B cell (primary cell): ENCODE data around the gene SPATA12. TPM values are rescaled to one million over a fixed set of nuclear protein-coding genes. Genes with fewer than 3 reads are reported as not detected.

Experiments
- ATAC-seq: fragments of 200-7000 bp; cut with Tn5 transposase; one replicate; pipeline ENCODE4 v1.10.0; 2021; ENCODE audit warnings: low read depth, mild to moderate bottlenecking, moderate number of reproducible peaks, moderate library complexity
- CTCF ChIA-PET: fragments of 350-600 bp; sonication (Branson Sonifier 250); formaldehyde crosslinking; loops from one replicate; lab custom pipeline; 2021; ENCODE audit warnings: antibody characterized with exemption, inconsistent platforms; lab: Charles Lee
- POLR2A ChIA-PET: fragments of 350-600 bp; sonication (Branson Sonifier 250); formaldehyde crosslinking; loops from one replicate; lab custom pipeline; 2021; ENCODE audit warnings: antibody characterized with exemption; lab: Charles Lee
- DNase-seq: peaks from one replicate; pipeline ENCODE4 v3.0.0; 2013
- H2AFZ ChIP-seq: 2 replicates; pipeline ENCODE4 v1.6.1; 2012; ENCODE audit warnings: mild to moderate bottlenecking, low read depth, low read length; ENCODE audit not compliant: insufficient read depth, poor library complexity, severe bottlenecking
- H3K27ac ChIP-seq, 2 donors: 1 replicate in 1 of 2; 2 replicates in 1 of 2; pipeline ENCODE4 v1.5.1; 2012 to 2013; ENCODE audit warnings: low read length in 2 of 2, mild to moderate bottlenecking in 2 of 2, moderate library complexity in 1 of 2
- H3K27me3 ChIP-seq, 4 experiments: fragments of 200-600 bp in 1 of 4; sonication (generic) in 1 of 4; replicated peaks in 1 of 4; 1 replicate in 2 of 4; 2 replicates in 2 of 4; pipeline versions ENCODE4 v1.6.1 to v1.7.0; 2013 to 2016; ENCODE audit warnings: low read length in 3 of 4, mild to moderate bottlenecking in 2 of 4, mixed read lengths in 1 of 4, moderate library complexity in 1 of 4; ENCODE audit not compliant: insufficient read depth in 4 of 4, control insufficient read depth in 3 of 4; ENCODE audit errors: control extremely low read depth in 1 of 4
- H3K36me3 ChIP-seq, 2 experiments: replicated peaks in 1 of 2; 1 replicate in 1 of 2; 2 replicates in 1 of 2; pipeline versions ENCODE4 v1.6.1 to v1.7.1; 2013; ENCODE audit warnings: low read length in 1 of 2; ENCODE audit not compliant: insufficient read depth in 2 of 2, control insufficient read depth in 1 of 2; ENCODE audit errors: control extremely low read depth in 1 of 2, extremely low read depth in 1 of 2
- H3K4me1 ChIP-seq, 2 donors: fragments of 200-600 bp in 1 of 2; sonication (generic) in 1 of 2; 1 replicate in 1 of 2; 2 replicates in 1 of 2; pipeline versions ENCODE4 v1.5.1 to v1.6.1; 2013 to 2017; ENCODE audit warnings: low read length in 2 of 2; ENCODE audit not compliant: control insufficient read depth in 2 of 2, insufficient read depth in 2 of 2
- H3K4me2 ChIP-seq: replicated peaks from 2 replicates; pipeline ENCODE3; 2012; ENCODE audit warnings: mild to moderate bottlenecking, low read depth, low read length; ENCODE audit not compliant: poor library complexity, severe bottlenecking
- H3K4me3 ChIP-seq, 5 experiments: fragments of 200-600 bp in 1 of 5; sonication (generic) in 1 of 5; 1 replicate in 3 of 5; 2 replicates in 2 of 5; pipeline versions ENCODE4 v1.5.1 to v1.7.0; 2011 to 2016; ENCODE audit warnings: low read length in 4 of 5, mild to moderate bottlenecking in 4 of 5, low read depth in 2 of 5, control low read depth in 1 of 5, moderate library complexity in 1 of 5; ENCODE audit not compliant: insufficient read depth in 1 of 5; ENCODE audit errors: control extremely low read depth in 1 of 5, extremely low read depth in 1 of 5
- H3K79me2 ChIP-seq: fragments of 200-600 bp; sonication (generic); one replicate; pipeline ENCODE4 v1.6.0; 2016; ENCODE audit warnings: low read length; ENCODE audit not compliant: control insufficient read depth, insufficient read depth
- H3K9ac ChIP-seq: fragments of 200-600 bp; sonication (generic); 2 replicates; pipeline ENCODE4 v1.6.1; 2017; ENCODE audit warnings: mild to moderate bottlenecking, low read length, moderate library complexity
- H3K9me3 ChIP-seq, 3 donors: one replicate each; pipeline versions ENCODE4 v1.6.1 to v1.7.1; 2013; ENCODE audit warnings: low read length in 2 of 3; ENCODE audit not compliant: control insufficient read depth in 2 of 3, insufficient read depth in 1 of 3; ENCODE audit errors: control extremely low read depth in 1 of 3
- H4K20me1 ChIP-seq: 2 replicates; pipeline ENCODE4 v1.6.0; 2012; ENCODE audit warnings: mild to moderate bottlenecking, low read length; ENCODE audit not compliant: insufficient read depth, control insufficient read depth, poor library complexity, severe bottlenecking
- H3K27ac Mint-ChIP-seq: one replicate; pipeline ENCODE4 v1.8.0; 2021; ENCODE audit warnings: mixed read lengths
- H3K27me3 Mint-ChIP-seq: one replicate; pipeline ENCODE4 v1.8.0; 2021; ENCODE audit warnings: mixed read lengths
- H3K4me1 Mint-ChIP-seq: one replicate; pipeline ENCODE4 v1.8.0; 2021; ENCODE audit warnings: mixed read lengths
- H3K4me3 Mint-ChIP-seq: one replicate; pipeline ENCODE4 v1.8.0; 2021; ENCODE audit warnings: mixed read lengths
- H3K9me3 Mint-ChIP-seq: one replicate; pipeline ENCODE4 v1.8.0; 2022; ENCODE audit warnings: mixed read lengths; ENCODE audit not compliant: insufficient read depth
- EZH2 ChIP-seq: IDR thresholded peaks from 2 replicates; pipeline ENCODE4 v1.6.1; 2012; ENCODE audit warnings: borderline replicate concordance, low read depth, mild to moderate bottlenecking, moderate library complexity, low read length; ENCODE audit not compliant: insufficient read depth, poor library complexity, severe bottlenecking
- WGBS: methylation state at CpG from one replicate; pipeline ENCODE4 v1.1.5; 2013; ENCODE audit warnings: missing lambda C conversion rate; ENCODE audit not compliant: insufficient coverage; 5-methylcytosine and 5-hydroxymethylcytosine counted together
- intact Hi-C: fragments of 100-400 bp; cut with micrococcal nuclease; formaldehyde crosslinking; loops from one replicate; pipeline ENCODE4 v1.10.0; 2022
- polyA plus RNA-seq: library from polyadenylated mRNA; depleted of rRNA; stranded (reverse); fragments of >200 nt; gene quantifications from 2 replicates; pipeline ENCODE4 v1.2.3, GENCODE V29; 2012
- total RNA-seq, 2 donors: library from RNA; stranded (reverse); fragments of 120-200 nt in 1 of 2; gene quantifications; 1 replicate in 1 of 2; 2 replicates in 1 of 2; pipeline versions ENCODE4 v1.2.3 to v1.2.4, GENCODE V29; 2013 to 2022
- TF ChIP-seq, protein P1 (sequence below): fragments of 200-600 bp; IDR thresholded peaks from one replicate; pipeline ENCODE4 v1.8.0; 2022; ENCODE audit warnings: antibody characterized with exemption, mild to moderate bottlenecking

Gene SPATA12
- total and polyA plus RNA-seq, 2 donors (not counting 1 experiment from before 2014, with no cell fraction given): not detected

DNA sequence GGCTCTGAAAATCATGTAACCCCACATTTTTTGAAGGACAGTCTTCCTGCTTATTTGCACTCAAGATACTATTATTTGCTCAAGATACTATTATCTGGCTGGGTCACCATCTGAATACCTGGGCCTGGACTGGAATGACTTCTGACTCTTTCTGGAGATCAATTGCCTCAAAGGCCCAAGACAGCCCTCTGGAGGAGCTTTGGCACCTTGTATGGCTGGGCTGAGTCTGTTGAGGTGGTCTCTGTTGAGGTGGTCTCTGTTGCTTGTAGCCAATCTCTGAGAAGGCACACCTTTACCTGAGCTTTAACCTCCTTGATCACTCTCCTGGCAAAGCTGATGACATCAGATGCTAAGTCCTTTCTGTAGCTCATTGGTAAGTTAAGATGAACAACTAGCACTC lies 33.0 kb downstream of the SPATA12 start:
- Mint-ChIP-seq H3K27me3 (peaks cover 21% of the 10 kb centered on the region), H3K4me1 (peaks cover 2% of the 10 kb centered on the region), H3K4me3 (no peak overlapping the region), H3K27ac (no peak overlapping the region), H3K9me3 (no peaks in the 10 kb centered on the region)
- TF ChIP-seq, protein P1, sequence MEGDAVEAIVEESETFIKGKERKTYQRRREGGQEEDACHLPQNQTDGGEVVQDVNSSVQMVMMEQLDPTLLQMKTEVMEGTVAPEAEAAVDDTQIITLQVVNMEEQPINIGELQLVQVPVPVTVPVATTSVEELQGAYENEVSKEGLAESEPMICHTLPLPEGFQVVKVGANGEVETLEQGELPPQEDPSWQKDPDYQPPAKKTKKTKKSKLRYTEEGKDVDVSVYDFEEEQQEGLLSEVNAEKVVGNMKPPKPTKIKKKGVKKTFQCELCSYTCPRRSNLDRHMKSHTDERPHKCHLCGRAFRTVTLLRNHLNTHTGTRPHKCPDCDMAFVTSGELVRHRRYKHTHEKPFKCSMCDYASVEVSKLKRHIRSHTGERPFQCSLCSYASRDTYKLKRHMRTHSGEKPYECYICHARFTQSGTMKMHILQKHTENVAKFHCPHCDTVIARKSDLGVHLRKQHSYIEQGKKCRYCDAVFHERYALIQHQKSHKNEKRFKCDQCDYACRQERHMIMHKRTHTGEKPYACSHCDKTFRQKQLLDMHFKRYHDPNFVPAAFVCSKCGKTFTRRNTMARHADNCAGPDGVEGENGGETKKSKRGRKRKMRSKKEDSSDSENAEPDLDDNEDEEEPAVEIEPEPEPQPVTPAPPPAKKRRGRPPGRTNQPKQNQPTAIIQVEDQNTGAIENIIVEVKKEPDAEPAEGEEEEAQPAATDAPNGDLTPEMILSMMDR: no peak
- TF ChIP-seq EZH2: no peak
- intact Hi-C loops: no loop called here
- Histone ChIP-seq H3K4me1 (peaks cover 0 to 3% of the 10 kb centered on the region in 2 donors), H3K27me3 (peaks cover 0 to 7% (median 1%) of the 10 kb centered on the region in 4 experiments), H3K9me3 (no peaks in the 10 kb centered on the region), H3K79me2 (no peaks in the 10 kb centered on the region), H4K20me1 (no peaks in the 10 kb centered on the region), H3K36me3 (no peaks in the 10 kb centered on the region), H3K4me2 (no peak overlapping the region), H3K9ac (no peak overlapping the region), H3K27ac (no peak overlapping the region), H2AFZ (no peak overlapping the region), H3K4me3 (no peak overlapping the region)
- DNase-seq (no peak), ATAC-seq (no peak)
- CTCF ChIA-PET: interaction anchor here (0.8 to 1.5 kb wide), 3 partner anchors 17 to 105 kb away, joined by 3 to 12 read pairs (median 3); no protein-coding TSS in a partner anchor
- POLR2A ChIA-PET: no interaction called here

DNA sequence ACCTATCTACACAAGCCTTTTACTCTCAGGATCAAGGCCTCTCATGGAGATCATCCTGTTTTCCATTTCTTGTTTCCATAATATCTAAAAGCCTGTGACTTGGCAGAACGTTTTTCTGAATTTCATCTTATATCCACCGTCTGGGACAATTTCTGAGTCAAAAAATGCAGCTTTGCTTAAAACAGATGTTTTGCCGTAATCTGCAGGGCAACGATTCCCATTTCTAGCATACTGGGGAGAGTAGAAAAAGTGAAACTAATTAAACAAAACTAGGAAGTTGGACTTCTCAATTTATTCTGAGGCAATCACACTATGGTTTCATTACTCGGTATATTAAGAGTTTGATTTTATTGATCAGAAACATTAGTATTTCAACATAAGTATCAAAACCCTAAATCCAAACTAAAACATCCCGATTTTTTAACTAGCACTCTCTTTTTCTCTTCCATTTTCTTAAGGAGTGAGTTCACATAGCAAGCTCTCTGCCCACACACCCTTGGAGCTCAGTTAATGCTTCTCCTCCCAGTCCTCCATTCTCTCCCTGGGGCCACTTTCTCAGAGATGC lies 33.6 kb downstream of the SPATA12 start:
- ATAC-seq: no peak
- peaks cover 0 to 3% of the 10 kb centered on the region in 2 donors for H3K4me1 ChIP-seq
- H3K9ac ChIP-seq: no peak overlapping the region
- TF ChIP-seq EZH2: no peak
- TF ChIP-seq, protein P1: no peak
- POLR2A ChIA-PET: interaction anchor here (0.6 kb wide), 1 partner anchor 1079 kb away, joined by 3 read pairs; no protein-coding TSS in a partner anchor
- Mint-ChIP-seq H3K9me3 (no peaks in the 10 kb centered on the region), H3K4me3 (no peak overlapping the region), H3K27me3 (peaks cover 16% of the 10 kb centered on the region), H3K4me1 (peaks cover 2% of the 10 kb centered on the region), H3K27ac (no peak overlapping the region)
- H3K79me2 ChIP-seq: no peaks in the 10 kb centered on the region
- peaks cover 0 to 9% (median 1%) of the 10 kb centered on the region in 4 experiments for H3K27me3 ChIP-seq
- no peak overlapping the region for H3K27ac ChIP-seq
- CTCF ChIA-PET: interaction anchor here (0.8 to 1.5 kb wide), 3 partner anchors 16 to 106 kb away, joined by 3 to 12 read pairs (median 3); no protein-coding TSS in a partner anchor
- H3K4me2 ChIP-seq: no peak overlapping the region
- 80% methylated on average over 1 of the region's 6 CpGs for WGBS
- H3K36me3 ChIP-seq: no peaks in the 10 kb centered on the region
- intact Hi-C loops: no loop called here
- no peak for DNase-seq
- H4K20me1 ChIP-seq: no peaks in the 10 kb centered on the region
- H2AFZ ChIP-seq: no peak overlapping the region
- H3K9me3 ChIP-seq: no peaks in the 10 kb centered on the region
- H3K4me3 ChIP-seq: no peak overlapping the region
